K562 (cell line): ENCODE results near the gene PPT2. TPM values are rescaled to one million over a fixed set of nuclear protein-coding genes. Genes with fewer than 3 reads are reported as not detected.
A peak's percentile ranks its signal among the peaks of the same experiment; 100 is the strongest.
"Not testable (repeated sequence)": the region's sequence is repeated elsewhere in the genome, so short reads cannot be mapped to it uniquely, and the experiment has no call there.

Experiments
- ATAC-seq: fragments of 200-7000 bp; cut with Tn5 transposase; 3 replicates; pipeline ENCODE4 v1.9.1; 2020; ENCODE audit warnings: moderate library complexity
- BruUV-seq: library from RNA; stranded (reverse); fragments of 400-500 nt; replicated peaks from 2 replicates; lab custom pipeline; 2021; lab: Mats Ljungman, UMichigan
- CTCF ChIA-PET: fragments of 300-600 bp; formaldehyde crosslinking; extraction: SDS; loops from one replicate; lab custom pipeline; 2021; ENCODE audit warnings: low intra/inter-chr PET ratio; lab: Yijun Ruan, JAX
- POLR2A ChIA-PET: fragments of 300-600, 350-650 bp; sonication (Branson Sonifier 250); formaldehyde crosslinking; extraction: SDS; loops from one replicate; lab custom pipeline; 2021; ENCODE audit warnings: antibody characterized with exemption, inconsistent platforms; lab: Yijun Ruan, JAX
- DNase-seq, 4 experiments: peaks; one replicate each; pipeline versions ENCODE4 v3.0.0 to v3.0.0-alpha.2; 2011 to 2018; ENCODE audit warnings: low spot score in 3 of 4, mixed read lengths in 3 of 4; ENCODE audit errors: extremely low read depth in 1 of 4
- FAIRE-seq: peaks from 2 replicates; lab custom pipeline; 2011; peaks lifted over from hg19 to GRCh38; lab: Jason Lieb, UNC
- H2AFZ ChIP-seq: 2 replicates; pipeline ENCODE4 v1.6.0; 2011; ENCODE audit warnings: low read depth, low read length, control low read depth, inconsistent platforms
- H3K27ac ChIP-seq: fragments of 200-600 bp; 3 replicates; pipeline ENCODE4 v1.8.0; 2011; ENCODE audit warnings: low read depth, mild to moderate bottlenecking, control low read depth, inconsistent platforms, low read length, moderate library complexity, mixed read lengths; ENCODE audit errors: extremely low read depth
- H3K27me3 ChIP-seq, 2 experiments: fragments of 300-600 bp in 1 of 2; 2 replicates in 1 of 2; 3 replicates in 1 of 2; pipeline versions ENCODE4 v1.6.0 to v1.8.0; 2011; ENCODE audit warnings: inconsistent platforms in 2 of 2, low read length in 2 of 2, mild to moderate bottlenecking in 1 of 2, mixed read lengths in 1 of 2, moderate library complexity in 1 of 2; ENCODE audit not compliant: control insufficient read depth in 2 of 2, insufficient read depth in 2 of 2
- H3K36me3 ChIP-seq: fragments of 300-600 bp; 3 replicates; pipeline ENCODE4 v1.8.0; 2011; ENCODE audit warnings: mild to moderate bottlenecking, low read length, inconsistent platforms; ENCODE audit not compliant: control insufficient read depth, insufficient read depth
- H3K4me1 ChIP-seq, 2 experiments: fragments of 200-600 bp in 1 of 2; replicated peaks in 1 of 2; 2 replicates in 1 of 2; 3 replicates in 1 of 2; pipeline versions ENCODE4 v1.5.1 to v1.8.0; 2011; ENCODE audit warnings: inconsistent platforms in 2 of 2, low read length in 2 of 2, mild to moderate bottlenecking in 1 of 2, mixed read lengths in 1 of 2, moderate library complexity in 1 of 2; ENCODE audit not compliant: control insufficient read depth in 2 of 2, insufficient read depth in 2 of 2
- H3K4me2 ChIP-seq: 2 replicates; pipeline ENCODE4 v1.6.1; 2011; ENCODE audit warnings: low read length, control low read depth, inconsistent platforms, mixed read lengths; ENCODE audit not compliant: insufficient read depth
- H3K4me3 ChIP-seq: fragments of 200-600 bp; sonication (generic), shearing (Covaris generic); 2 replicates; pipeline ENCODE4 v1.5.1; 2016; ENCODE audit warnings: control low read depth, inconsistent platforms
- H3K79me2 ChIP-seq: fragments of 200-600 bp; 3 replicates; pipeline ENCODE4 v1.8.0; 2011; ENCODE audit warnings: low read length, inconsistent platforms; ENCODE audit not compliant: control insufficient read depth, insufficient read depth
- H3K9ac ChIP-seq, 2 experiments: 2 replicates each; pipeline versions ENCODE4 v1.6.0 to v1.6.1; 2011; ENCODE audit warnings: low read depth in 2 of 2, low read length in 2 of 2, control low read depth in 1 of 2, inconsistent platforms in 1 of 2, mild to moderate bottlenecking in 1 of 2, mixed read lengths in 1 of 2; ENCODE audit not compliant: insufficient read depth in 1 of 2
- H3K9me1 ChIP-seq: one replicate; pipeline ENCODE4 v1.6.0; 2011; ENCODE audit warnings: inconsistent platforms, mild to moderate bottlenecking, low read length, moderate library complexity; ENCODE audit not compliant: control insufficient read depth, insufficient read depth
- H3K9me3 ChIP-seq: replicated peaks from 2 replicates; pipeline ENCODE4 v1.5.1; 2011; ENCODE audit warnings: low read depth, low read length, inconsistent platforms; ENCODE audit not compliant: control insufficient read depth, insufficient read depth
- H4K20me1 ChIP-seq: replicated peaks from 2 replicates; pipeline ENCODE4 v1.6.1; 2011; ENCODE audit warnings: low read length, inconsistent platforms, mixed read lengths; ENCODE audit not compliant: control insufficient read depth, insufficient read depth
- ARNT ChIP-seq, 2 experiments: fragments of 450-650 bp; IDR thresholded peaks; 2 replicates each; pipeline ENCODE4 v1.6.1; 2016; ENCODE audit warnings: mild to moderate bottlenecking in 1 of 2
- GABPA ChIP-seq: fragments of 200-800 bp; sonication (Bioruptor generic); conservative IDR thresholded peaks from 2 replicates; pipeline ENCODE4 v1.6.1; 2016; ENCODE audit warnings: low read depth, missing genetic modification characterization, missing compliant biosample characterization
- GABPB1 ChIP-seq: sonication (generic); formaldehyde crosslinking; IDR thresholded peaks from 2 replicates; pipeline ENCODE4 v1.8.0; 2022; ENCODE audit warnings: mild to moderate bottlenecking, missing genetic modification reagents
- LEF1 ChIP-seq: fragments of 450-650 bp; IDR thresholded peaks from 2 replicates; pipeline ENCODE4 v1.6.1; 2016; ENCODE audit warnings: mild to moderate bottlenecking
- NFRKB ChIP-seq: fragments of 450-650 bp; IDR thresholded peaks from 2 replicates; pipeline ENCODE4 v1.6.1; 2016; ENCODE audit warnings: low read depth
- NR2C2 ChIP-seq, 2 experiments: fragments of 200-800 bp in 1 of 2; sonication (Bioruptor generic) in 1 of 2; sonication (generic) in 1 of 2; formaldehyde crosslinking in 1 of 2; IDR thresholded peaks; 2 replicates each; pipeline versions ENCODE4 v1.6.1 to v1.8.0; 2016 to 2022; ENCODE audit warnings: mild to moderate bottlenecking in 1 of 2, missing compliant biosample characterization in 1 of 2, missing genetic modification characterization in 1 of 2, missing genetic modification reagents in 1 of 2
- PML ChIP-seq: IDR thresholded peaks from 2 replicates; pipeline ENCODE4 v1.6.1; 2012; ENCODE audit warnings: low read length, inconsistent platforms
- TFAP4 ChIP-seq: sonication (generic); formaldehyde crosslinking; IDR thresholded peaks from 2 replicates; pipeline ENCODE4 v1.8.0; 2022; ENCODE audit warnings: missing genetic modification reagents, mild to moderate bottlenecking, moderate library complexity, borderline replicate concordance
- ZBTB11 ChIP-seq, 3 experiments: fragments of 200-800 bp in 1 of 3; fragments of 250-450 bp in 1 of 3; fragments of 450-650 bp in 1 of 3; sonication (Bioruptor Pico) in 1 of 3; sonication (Bioruptor generic) in 1 of 3; formaldehyde crosslinking in 1 of 3; IDR thresholded peaks; 2 replicates each; pipeline versions ENCODE4 v1.6.1 to v1.8.0; 2016 to 2022; ENCODE audit warnings: mild to moderate bottlenecking in 2 of 3, missing genetic modification characterization in 2 of 3, missing compliant biosample characterization in 1 of 3, moderate library complexity in 1 of 3
- ZNF589 ChIP-seq: fragments of 200-800 bp; sonication (Bioruptor generic); IDR thresholded peaks from 2 replicates; pipeline ENCODE4 v1.6.1; 2016; ENCODE audit warnings: low read depth, missing genetic modification characterization, missing compliant biosample characterization
- WGBS: fragments of 100-300 bp; shearing (Covaris generic); methylation state at CpG from one replicate; pipeline ENCODE4 v1.1.6; 2016; ENCODE audit warnings: low coverage, mixed read lengths; ENCODE audit not compliant: insufficient coverage; ENCODE audit errors: missing lambda C conversion rate; 5-methylcytosine and 5-hydroxymethylcytosine counted together
- in situ Hi-C: fragments of 300-500 bp; cut with MboI; formaldehyde crosslinking; loops from 4 replicates; pipeline ENCODE4 v1.15.0; 2018; ENCODE audit warnings: inconsistent platforms, mixed read lengths
- intact Hi-C: fragments of 100-400 bp; cut with micrococcal nuclease; formaldehyde crosslinking; loops from 2 replicates; pipeline ENCODE4 v1.14.2; 2022
- polyA plus RNA-seq, 8 experiments: library from polyadenylated mRNA; depleted of rRNA in 4 of 8; stranded (reverse) in 5 of 8; unstranded in 3 of 8; fragments of >200 nt; fragmentation: Nextera tagmentation in 2 of 8; fragmentation: Illumina TruSeq in 1 of 8; extraction: Ambion mirVana in 2 of 8; extraction: Trizol in 1 of 8; gene quantifications; 2 replicates each; pipeline versions ENCODE4 v1.2.1 to v1.2.3, GENCODE V29; 2011 to 2014; ENCODE audit warnings: inconsistent platforms in 1 of 8, missing spikeins in 1 of 8
- total RNA-seq, 7 experiments: library from RNA; depleted of rRNA in 6 of 7; stranded (reverse); fragments of >200 nt in 6 of 7; fragmentation: Illumina TruSeq in 2 of 7; extraction: Trizol in 2 of 7; gene quantifications; 2 replicates each; pipeline versions ENCODE4 v1.2.1 to v1.2.3, GENCODE V29; 2011 to 2021; ENCODE audit warnings: low replicate concordance in 1 of 7

The PPT2 gene
- total and polyA plus RNA-seq, 9 of the 15 experiments (the other 6 are each of a cell fraction or from before 2014, with no cell fraction given): 27.4 to 98.8 (median 69.9) TPM

GRCh38 chr6:32193096-32193495 lies 39.2 kb downstream of the PPT2 start:
- FAIRE-seq; BruUV-seq; H3K9me3 ChIP-seq; H3K36me3 ChIP-seq; H3K9me1 ChIP-seq; DNase-seq; CTCF ChIA-PET; ATAC-seq; H3K27me3 ChIP-seq; in situ Hi-C loops; H4K20me1 ChIP-seq; TF ChIP-seq NR2C2 (CRISPR knock-in tag; IDR thresholded peaks at IDR 0.05): not testable (repeated sequence)
- Histone ChIP-seq H2AFZ (peak overlapping the region; percentile 97), H3K79me2 (peaks cover 53% of the 10 kb centered on the region), H3K9ac (peak overlapping the region; percentile 75 to 85; a peak in 3 of 4 replicates), H3K4me1 (peaks cover 73 to 74% of the 10 kb centered on the region in 2 experiments), H3K4me2 (peak overlapping the region; percentile 94), H3K27ac (peak overlapping the region; percentile 93), H3K4me3 (peak overlapping the region; percentile 79)
- POLR2A ChIA-PET: interaction anchor here (0.6 to 1.4 kb wide), 4 partner anchors 10 to 629 kb away, joined by 3 to 6 read pairs (median 3); no protein-coding TSS in a partner anchor
- 76% methylated on average over 13 of the region's 13 CpGs for WGBS
- intact Hi-C loops: loop anchor here (10.0 kb wide), 1 partner anchor 288 kb away; the partner anchor contains the start of gene ZBTB12
- TF ChIP-seq ARNT (IDR thresholded peaks at IDR 0.05): peak in 1 of 2 experiments; percentile 46; a peak in 1 of 4 replicates
- peak; percentile 58 for TF ChIP-seq GABPA (tag)
- peak in 1 of 3 experiments; percentile 12; a peak in 1 of 6 replicates for TF ChIP-seq ZBTB11 (CRISPR knock-in tag; IDR thresholded peaks at IDR 0.05)
- peak; percentile 70; the same call in 1 of the 2 replicates for TF ChIP-seq ZNF589 (CRISPR knock-in tag)
- 0 out of 2 replicates have a peak, but pooled peaks have one; percentile 10 for TF ChIP-seq PML
- TF ChIP-seq NR2C2 (tag; IDR thresholded peaks at IDR 0.05): 0 out of 2 replicates have a peak, but pooled peaks have one; percentile 31
- TF ChIP-seq NFRKB: 0 out of 2 replicates have a peak, but pooled peaks have one; percentile 41
- TF ChIP-seq TFAP4 (CRISPR knock-in tag): 0 out of 2 replicates have a peak, but pooled peaks have one; percentile 20
- 0 out of 2 replicates have a peak, but pooled peaks have one; percentile 12 for TF ChIP-seq GABPB1 (CRISPR knock-in tag)
- TF ChIP-seq LEF1: 0 out of 2 replicates have a peak, but pooled peaks have one; percentile 6
